RWPE2 (cell line): ENCODE results near the gene COPB1.

ENCODE experiments used
- ATAC-seq: fragments of 200-7000 bp; cut with Tn5 transposase; 3 replicates; pipeline ENCODE4 v1.9.1; 2021; ENCODE audit warnings: low read depth
- DNase-seq: peaks from one replicate; pipeline ENCODE4 v3.0.0-alpha.2; 2020; ENCODE audit warnings: low spot score
- H3K27ac ChIP-seq: fragments of 450-650 bp; 2 replicates; pipeline ENCODE4 v1.5.1; 2017; ENCODE audit warnings: mild to moderate bottlenecking; ENCODE audit not compliant: poor library complexity, severe bottlenecking
- H3K27me3 ChIP-seq: fragments of 250-450 bp; sonication (Bioruptor Pico); 2 replicates; pipeline ENCODE4 v1.5.1; 2021; ENCODE audit warnings: mild to moderate bottlenecking, moderate library complexity; ENCODE audit not compliant: insufficient read depth, poor library complexity, severe bottlenecking
- H3K36me3 ChIP-seq: fragments of 250-450 bp; sonication (Bioruptor Pico); 2 replicates; pipeline ENCODE4 v1.5.1; 2020; ENCODE audit warnings: low read depth, mild to moderate bottlenecking, moderate library complexity
- H3K4me1 ChIP-seq: fragments of 250-450 bp; sonication (Bioruptor Pico); 2 replicates; pipeline ENCODE4 v1.5.1; 2021; ENCODE audit warnings: mild to moderate bottlenecking, moderate library complexity; ENCODE audit not compliant: insufficient read depth, poor library complexity, severe bottlenecking
- H3K4me3 ChIP-seq: fragments of 250-450 bp; sonication (Bioruptor Pico); 2 replicates; pipeline ENCODE4 v1.5.1; 2021; ENCODE audit warnings: mild to moderate bottlenecking, moderate library complexity; ENCODE audit not compliant: severe bottlenecking
- H3K9me3 ChIP-seq: fragments of 250-450 bp; sonication (Bioruptor Pico); 2 replicates; pipeline ENCODE4 v1.5.1; 2021; ENCODE audit warnings: mild to moderate bottlenecking, moderate library complexity; ENCODE audit not compliant: severe bottlenecking
- TF ChIP-seq, protein P1 (sequence below): fragments of 450-650 bp; IDR thresholded peaks from one replicate; pipeline ENCODE4 v1.5.1; 2017; ENCODE audit warnings: mild to moderate bottlenecking, moderate library complexity; ENCODE audit not compliant: poor library complexity, severe bottlenecking

Gene COPB1

DNA sequence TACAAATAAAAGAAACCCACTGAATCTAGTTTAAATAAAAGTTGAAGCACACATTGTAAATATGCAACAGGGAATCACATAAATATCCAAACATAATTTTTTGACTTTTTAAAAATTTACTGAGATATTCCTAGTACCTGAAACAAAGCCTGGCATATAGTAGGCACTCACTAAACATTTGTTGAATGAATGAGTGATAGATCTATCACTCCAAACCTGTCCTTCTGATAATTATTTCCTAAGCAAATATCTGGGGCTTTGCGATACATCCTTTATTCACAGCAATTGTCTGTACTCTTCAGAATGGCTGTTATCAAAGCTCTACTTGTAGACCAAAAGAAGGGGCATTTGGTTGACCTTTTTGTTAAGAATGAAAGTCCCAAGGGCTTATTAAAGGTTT is 23.2 kb upstream of the COPB1 start:
- no peak for ATAC-seq
- H3K27ac ChIP-seq, result no peak overlapping the region
- peaks cover 5% of the 10 kb centered on the region for H3K4me1 ChIP-seq
- H3K27me3 ChIP-seq, result no peaks in the 10 kb centered on the region
- H3K9me3 ChIP-seq, result no peaks in the 10 kb centered on the region
- no peak for DNase-seq
- TF ChIP-seq, protein P1, sequence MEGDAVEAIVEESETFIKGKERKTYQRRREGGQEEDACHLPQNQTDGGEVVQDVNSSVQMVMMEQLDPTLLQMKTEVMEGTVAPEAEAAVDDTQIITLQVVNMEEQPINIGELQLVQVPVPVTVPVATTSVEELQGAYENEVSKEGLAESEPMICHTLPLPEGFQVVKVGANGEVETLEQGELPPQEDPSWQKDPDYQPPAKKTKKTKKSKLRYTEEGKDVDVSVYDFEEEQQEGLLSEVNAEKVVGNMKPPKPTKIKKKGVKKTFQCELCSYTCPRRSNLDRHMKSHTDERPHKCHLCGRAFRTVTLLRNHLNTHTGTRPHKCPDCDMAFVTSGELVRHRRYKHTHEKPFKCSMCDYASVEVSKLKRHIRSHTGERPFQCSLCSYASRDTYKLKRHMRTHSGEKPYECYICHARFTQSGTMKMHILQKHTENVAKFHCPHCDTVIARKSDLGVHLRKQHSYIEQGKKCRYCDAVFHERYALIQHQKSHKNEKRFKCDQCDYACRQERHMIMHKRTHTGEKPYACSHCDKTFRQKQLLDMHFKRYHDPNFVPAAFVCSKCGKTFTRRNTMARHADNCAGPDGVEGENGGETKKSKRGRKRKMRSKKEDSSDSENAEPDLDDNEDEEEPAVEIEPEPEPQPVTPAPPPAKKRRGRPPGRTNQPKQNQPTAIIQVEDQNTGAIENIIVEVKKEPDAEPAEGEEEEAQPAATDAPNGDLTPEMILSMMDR, result no peak
- H3K36me3 ChIP-seq, result peaks cover 15% of the 10 kb centered on the region
- H3K4me3 ChIP-seq, result no peak overlapping the region

DNA sequence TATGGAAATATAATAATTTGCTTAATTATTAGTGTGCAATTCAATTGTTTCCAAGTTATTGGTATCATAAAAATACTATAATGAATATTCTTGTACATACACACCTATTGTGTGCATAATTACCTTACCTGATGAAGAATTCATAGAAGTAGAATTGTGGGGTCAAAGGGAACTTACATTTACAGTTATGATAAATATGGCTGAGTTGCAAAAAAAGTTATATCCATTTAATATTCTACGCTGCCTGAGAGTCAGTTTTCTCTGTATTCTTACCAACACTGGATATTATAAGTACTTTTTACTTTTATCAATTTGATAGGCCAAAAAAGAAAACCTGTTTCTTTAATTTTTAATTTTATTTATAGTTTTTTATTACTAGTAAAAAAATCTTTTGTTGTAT is 22.6 kb upstream of the COPB1 start:
- TF ChIP-seq, protein P1, result no peak
- H3K4me1 ChIP-seq, result peaks cover 5% of the 10 kb centered on the region
- H3K36me3 ChIP-seq, result peaks cover 20% of the 10 kb centered on the region
- DNase-seq (no peak), ATAC-seq (no peak)
- H3K9me3 ChIP-seq, result no peaks in the 10 kb centered on the region
- H3K27ac ChIP-seq, result no peak overlapping the region
- no peak overlapping the region for H3K4me3 ChIP-seq
- H3K27me3 ChIP-seq, result no peaks in the 10 kb centered on the region

DNA sequence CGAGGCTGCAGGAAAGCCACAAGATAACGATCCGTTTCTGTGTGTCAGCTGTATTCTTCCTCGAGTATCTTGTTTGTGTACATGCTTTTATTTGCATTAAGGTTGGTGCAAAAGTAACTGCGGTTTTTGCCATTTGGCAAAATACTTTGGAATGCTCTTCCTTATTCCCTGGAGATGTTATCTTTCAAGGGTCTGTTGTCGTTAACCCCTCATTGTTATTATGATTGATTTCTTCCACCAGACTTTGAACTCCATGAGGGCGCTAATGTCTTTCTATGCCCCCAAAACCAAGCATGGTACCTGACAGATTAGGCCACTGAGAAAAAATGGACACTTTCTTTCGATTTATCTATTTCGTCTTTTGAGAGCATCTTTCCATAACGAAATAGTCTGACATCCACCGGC is 21.1 kb upstream of the COPB1 start:
- TF ChIP-seq, protein P1, result no peak
- H3K4me3 ChIP-seq, result peak overlapping the region; percentile 63
- no peaks in the 10 kb centered on the region for H3K9me3 ChIP-seq
- H3K27ac ChIP-seq, result peak overlapping the region; percentile 75
- ATAC-seq (no peak), DNase-seq (no peak)
- no peaks in the 10 kb centered on the region for H3K27me3 ChIP-seq
- H3K36me3 ChIP-seq, result peaks cover 35% of the 10 kb centered on the region
- peaks cover 5% of the 10 kb centered on the region for H3K4me1 ChIP-seq

DNA sequence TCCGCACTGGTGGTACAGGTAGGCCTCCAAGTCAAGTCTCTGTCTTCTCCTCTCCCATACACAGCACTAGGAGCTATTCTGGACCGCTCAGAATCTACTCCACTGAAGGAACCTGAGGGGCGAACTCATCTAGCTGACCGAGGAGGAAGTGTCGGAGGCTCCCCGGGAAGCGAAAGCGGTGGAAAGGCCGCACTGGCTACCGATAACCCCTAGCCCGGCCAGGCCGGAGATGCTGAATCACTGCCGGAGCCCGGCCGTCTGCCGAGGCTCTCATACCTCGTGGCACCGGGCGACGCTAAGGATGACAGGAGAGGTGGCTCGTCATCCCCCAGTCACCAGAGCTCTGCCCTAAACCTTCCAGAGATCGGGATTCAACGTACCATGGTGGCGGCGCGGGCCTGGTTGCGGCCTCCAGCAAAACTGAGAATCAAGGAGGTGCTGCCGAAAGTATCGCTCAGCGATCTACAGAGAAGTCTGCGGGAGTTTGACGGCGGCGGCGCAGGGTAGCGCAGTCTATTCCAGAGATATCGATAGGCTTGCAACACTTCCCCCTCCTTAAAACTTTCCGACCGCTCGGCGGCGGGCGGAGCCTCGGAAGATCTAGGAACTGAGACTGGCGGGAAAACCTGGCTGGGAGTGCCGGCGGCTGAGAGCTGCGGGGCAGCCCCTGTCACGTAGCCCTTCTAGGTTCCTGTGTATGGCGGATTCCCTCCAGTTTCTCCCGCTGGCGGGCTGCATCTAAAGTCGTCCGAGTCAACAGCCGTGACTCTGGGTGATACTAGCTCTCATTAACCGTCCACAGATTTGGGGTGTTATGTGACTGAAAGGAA is 20.5 kb upstream of the COPB1 start, which contains the start of gene PSMA1:
TSS of gene PSMA1 (minus strand) at position 470 of the 830 bp plus-strand sequence. CDS start at position 383, 87 bp downstream.
- Histone ChIP-seq H3K36me3 (peaks cover 40% of the 10 kb centered on the region), H3K27me3 (no peaks in the 10 kb centered on the region), H3K4me1 (peaks cover 5% of the 10 kb centered on the region), H3K9me3 (no peaks in the 10 kb centered on the region), H3K27ac (peak within 1 kb of the TSS; percentile 75), H3K4me3 (peak within 1 kb of the TSS; percentile 63)
- ATAC-seq, result peak; percentile 91
- TF ChIP-seq, protein P1, result no peak
- peak; percentile 91 for DNase-seq

DNA sequence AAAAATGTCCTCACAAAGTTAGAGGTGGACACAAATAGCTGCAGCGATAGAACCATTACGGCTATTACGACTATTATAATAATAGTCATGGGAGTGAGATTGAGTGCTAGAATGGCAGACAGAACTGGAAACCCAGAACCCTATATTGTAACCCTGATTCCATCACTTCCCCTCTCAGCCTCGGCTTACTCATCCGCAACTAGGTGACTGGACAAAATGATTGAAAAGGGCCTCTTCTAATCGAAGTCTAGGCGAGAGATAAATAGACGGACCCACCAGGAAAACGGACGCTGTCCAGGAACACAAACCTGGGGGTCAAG is 19.9 kb upstream of the COPB1 start:
- TF ChIP-seq, protein P1, result no peak

More for the DNA sequence above, 19.9 kb upstream of the COPB1 start:
- no peaks in the 10 kb centered on the region for H3K9me3 ChIP-seq
- DNase-seq, result no peak
- peak overlapping the region; percentile 75 for H3K27ac ChIP-seq
- no peaks in the 10 kb centered on the region for H3K27me3 ChIP-seq
- peaks cover 46% of the 10 kb centered on the region for H3K36me3 ChIP-seq
- H3K4me1 ChIP-seq, result peaks cover 5% of the 10 kb centered on the region
- peak; percentile 21 for ATAC-seq
- H3K4me3 ChIP-seq, result peak overlapping the region; percentile 63
